K562 (cell line): Measurements from ENCODE around the gene ZNF575. TPM values are rescaled to one million over a fixed set of nuclear protein-coding genes. Genes with fewer than 3 reads are reported as not detected.

ENCODE experiments used
- HMGN3 ChIP-seq: IDR thresholded peaks from 2 replicates; pipeline ENCODE4 v1.6.1; 2011; ENCODE audit warnings: borderline replicate concordance, low read depth, mild to moderate bottlenecking, mixed read lengths, low read length; ENCODE audit not compliant: insufficient read length; ENCODE audit errors: extremely low read depth
- TARDBP ChIP-seq: fragments of 450-650 bp; IDR thresholded peaks from 2 replicates; pipeline ENCODE4 v1.6.1; 2016
- polyA plus RNA-seq, 8 experiments: library from polyadenylated mRNA; depleted of rRNA in 4 of 8; stranded (reverse) in 5 of 8; unstranded in 3 of 8; fragments of >200 nt; fragmentation: Nextera tagmentation in 2 of 8; fragmentation: Illumina TruSeq in 1 of 8; extraction: Ambion mirVana in 2 of 8; extraction: Trizol in 1 of 8; gene quantifications; 2 replicates each; pipeline versions ENCODE4 v1.2.1 to v1.2.3, GENCODE V29; 2011 to 2014; ENCODE audit warnings: inconsistent platforms in 1 of 8, missing spikeins in 1 of 8
- total RNA-seq, 7 experiments: library from RNA; depleted of rRNA in 6 of 7; stranded (reverse); fragments of >200 nt in 6 of 7; fragmentation: Illumina TruSeq in 2 of 7; extraction: Trizol in 2 of 7; gene quantifications; 2 replicates each; pipeline versions ENCODE4 v1.2.1 to v1.2.3, GENCODE V29; 2011 to 2021; ENCODE audit warnings: low replicate concordance in 1 of 7
- TF ChIP-seq, protein P1 (sequence below): sonication (generic); formaldehyde crosslinking; IDR thresholded peaks from 2 replicates; pipeline ENCODE4 v1.8.0; 2023; ENCODE audit warnings: missing genetic modification reagents, mild to moderate bottlenecking, borderline replicate concordance
- TF ChIP-seq, protein P2 (sequence below): IDR thresholded peaks from 2 replicates; pipeline ENCODE4 v1.6.1; 2012; ENCODE audit warnings: low read depth, low read length, improper control_type of control experiment, borderline replicate concordance
- TF ChIP-seq, protein P3 (sequence below): fragments of 450-650 bp; IDR thresholded peaks from one replicate; pipeline ENCODE4 v1.6.1; 2018; ENCODE audit warnings: mild to moderate bottlenecking, moderate library complexity; ENCODE audit not compliant: partially characterized antibody
- TF ChIP-seq, protein P4 (sequence below): fragments of 450-650 bp; IDR thresholded peaks from 2 replicates; pipeline ENCODE4 v1.6.1; 2017; ENCODE audit warnings: antibody characterized with exemption, mild to moderate bottlenecking
- TF ChIP-seq, protein P5 (sequence below): fragments of 250-450 bp; sonication (Bioruptor Pico); IDR thresholded peaks from 2 replicates; pipeline ENCODE4 v1.9.0; 2021; ENCODE audit warnings: mild to moderate bottlenecking, inconsistent platforms
- TF ChIP-seq, protein P6 (sequence below): fragments of 200-800 bp; sonication (Bioruptor generic); IDR thresholded peaks from 2 replicates; pipeline ENCODE4 v1.6.1; 2017; ENCODE audit warnings: missing genetic modification characterization, missing compliant biosample characterization

The ZNF575 gene
- total and polyA plus RNA-seq, 9 of the 15 experiments (the other 6 are each of a cell fraction or from before 2014, with no cell fraction given), result 0.20 to 0.98 (median 0.32) TPM; not detected in 6

DNA sequence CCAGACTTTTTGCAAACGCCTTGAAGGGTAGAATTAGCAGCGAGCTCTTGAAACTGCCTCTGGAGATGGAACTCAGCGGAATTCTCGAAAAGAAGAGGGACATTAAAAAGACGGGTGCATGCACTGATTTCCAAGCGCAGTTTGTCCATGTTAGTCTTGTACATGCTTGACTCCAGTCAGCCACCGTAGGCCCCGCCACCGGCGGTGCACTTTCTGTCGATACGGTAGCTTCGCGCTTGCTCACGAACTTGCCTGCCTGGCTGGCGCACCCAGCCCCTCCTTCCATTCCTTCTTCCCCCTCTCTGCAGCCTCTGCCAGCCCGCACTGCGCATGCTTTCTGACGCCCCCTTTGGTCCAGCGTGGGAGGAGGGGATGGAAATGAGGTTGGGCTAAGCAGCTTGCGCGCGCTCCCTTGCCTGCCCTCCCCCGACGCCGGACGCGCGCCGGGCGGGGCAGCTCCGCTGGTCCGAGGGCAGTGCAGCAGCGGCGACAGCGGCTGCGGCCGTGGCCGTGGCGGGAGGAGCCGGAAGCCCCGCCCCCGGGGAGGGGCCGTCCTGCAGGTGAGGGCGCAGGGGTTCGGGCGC, at the start of gene ZNF575 (continued):
- TF ChIP-seq, protein P1, sequence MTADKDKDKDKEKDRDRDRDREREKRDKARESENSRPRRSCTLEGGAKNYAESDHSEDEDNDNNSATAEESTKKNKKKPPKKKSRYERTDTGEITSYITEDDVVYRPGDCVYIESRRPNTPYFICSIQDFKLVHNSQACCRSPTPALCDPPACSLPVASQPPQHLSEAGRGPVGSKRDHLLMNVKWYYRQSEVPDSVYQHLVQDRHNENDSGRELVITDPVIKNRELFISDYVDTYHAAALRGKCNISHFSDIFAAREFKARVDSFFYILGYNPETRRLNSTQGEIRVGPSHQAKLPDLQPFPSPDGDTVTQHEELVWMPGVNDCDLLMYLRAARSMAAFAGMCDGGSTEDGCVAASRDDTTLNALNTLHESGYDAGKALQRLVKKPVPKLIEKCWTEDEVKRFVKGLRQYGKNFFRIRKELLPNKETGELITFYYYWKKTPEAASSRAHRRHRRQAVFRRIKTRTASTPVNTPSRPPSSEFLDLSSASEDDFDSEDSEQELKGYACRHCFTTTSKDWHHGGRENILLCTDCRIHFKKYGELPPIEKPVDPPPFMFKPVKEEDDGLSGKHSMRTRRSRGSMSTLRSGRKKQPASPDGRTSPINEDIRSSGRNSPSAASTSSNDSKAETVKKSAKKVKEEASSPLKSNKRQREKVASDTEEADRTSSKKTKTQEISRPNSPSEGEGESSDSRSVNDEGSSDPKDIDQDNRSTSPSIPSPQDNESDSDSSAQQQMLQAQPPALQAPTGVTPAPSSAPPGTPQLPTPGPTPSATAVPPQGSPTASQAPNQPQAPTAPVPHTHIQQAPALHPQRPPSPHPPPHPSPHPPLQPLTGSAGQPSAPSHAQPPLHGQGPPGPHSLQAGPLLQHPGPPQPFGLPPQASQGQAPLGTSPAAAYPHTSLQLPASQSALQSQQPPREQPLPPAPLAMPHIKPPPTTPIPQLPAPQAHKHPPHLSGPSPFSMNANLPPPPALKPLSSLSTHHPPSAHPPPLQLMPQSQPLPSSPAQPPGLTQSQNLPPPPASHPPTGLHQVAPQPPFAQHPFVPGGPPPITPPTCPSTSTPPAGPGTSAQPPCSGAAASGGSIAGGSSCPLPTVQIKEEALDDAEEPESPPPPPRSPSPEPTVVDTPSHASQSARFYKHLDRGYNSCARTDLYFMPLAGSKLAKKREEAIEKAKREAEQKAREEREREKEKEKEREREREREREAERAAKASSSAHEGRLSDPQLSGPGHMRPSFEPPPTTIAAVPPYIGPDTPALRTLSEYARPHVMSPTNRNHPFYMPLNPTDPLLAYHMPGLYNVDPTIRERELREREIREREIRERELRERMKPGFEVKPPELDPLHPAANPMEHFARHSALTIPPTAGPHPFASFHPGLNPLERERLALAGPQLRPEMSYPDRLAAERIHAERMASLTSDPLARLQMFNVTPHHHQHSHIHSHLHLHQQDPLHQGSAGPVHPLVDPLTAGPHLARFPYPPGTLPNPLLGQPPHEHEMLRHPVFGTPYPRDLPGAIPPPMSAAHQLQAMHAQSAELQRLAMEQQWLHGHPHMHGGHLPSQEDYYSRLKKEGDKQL (CRISPR knock-in tag), result no peak
- TF ChIP-seq, protein P2, sequence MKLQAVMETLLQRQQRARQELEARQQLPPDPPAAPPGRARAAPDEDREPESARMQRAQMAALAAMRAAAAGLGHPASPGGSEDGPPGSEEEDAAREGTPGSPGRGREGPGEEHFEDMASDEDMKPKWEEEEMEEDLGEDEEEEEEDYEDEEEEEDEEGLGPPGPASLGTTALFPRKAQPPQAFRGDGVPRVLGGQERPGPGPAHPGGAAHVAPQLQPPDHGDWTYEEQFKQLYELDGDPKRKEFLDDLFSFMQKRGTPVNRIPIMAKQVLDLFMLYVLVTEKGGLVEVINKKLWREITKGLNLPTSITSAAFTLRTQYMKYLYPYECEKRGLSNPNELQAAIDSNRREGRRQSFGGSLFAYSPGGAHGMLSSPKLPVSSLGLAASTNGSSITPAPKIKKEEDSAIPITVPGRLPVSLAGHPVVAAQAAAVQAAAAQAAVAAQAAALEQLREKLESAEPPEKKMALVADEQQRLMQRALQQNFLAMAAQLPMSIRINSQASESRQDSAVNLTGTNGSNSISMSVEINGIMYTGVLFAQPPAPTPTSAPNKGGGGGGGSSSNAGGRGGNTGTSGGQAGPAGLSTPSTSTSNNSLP, result no peak
- TF ChIP-seq, protein P3, sequence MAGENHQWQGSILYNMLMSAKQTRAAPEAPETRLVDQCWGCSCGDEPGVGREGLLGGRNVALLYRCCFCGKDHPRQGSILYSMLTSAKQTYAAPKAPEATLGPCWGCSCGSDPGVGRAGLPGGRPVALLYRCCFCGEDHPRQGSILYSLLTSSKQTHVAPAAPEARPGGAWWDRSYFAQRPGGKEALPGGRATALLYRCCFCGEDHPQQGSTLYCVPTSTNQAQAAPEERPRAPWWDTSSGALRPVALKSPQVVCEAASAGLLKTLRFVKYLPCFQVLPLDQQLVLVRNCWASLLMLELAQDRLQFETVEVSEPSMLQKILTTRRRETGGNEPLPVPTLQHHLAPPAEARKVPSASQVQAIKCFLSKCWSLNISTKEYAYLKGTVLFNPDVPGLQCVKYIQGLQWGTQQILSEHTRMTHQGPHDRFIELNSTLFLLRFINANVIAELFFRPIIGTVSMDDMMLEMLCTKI, result no peak
- TF ChIP-seq, protein P4, sequence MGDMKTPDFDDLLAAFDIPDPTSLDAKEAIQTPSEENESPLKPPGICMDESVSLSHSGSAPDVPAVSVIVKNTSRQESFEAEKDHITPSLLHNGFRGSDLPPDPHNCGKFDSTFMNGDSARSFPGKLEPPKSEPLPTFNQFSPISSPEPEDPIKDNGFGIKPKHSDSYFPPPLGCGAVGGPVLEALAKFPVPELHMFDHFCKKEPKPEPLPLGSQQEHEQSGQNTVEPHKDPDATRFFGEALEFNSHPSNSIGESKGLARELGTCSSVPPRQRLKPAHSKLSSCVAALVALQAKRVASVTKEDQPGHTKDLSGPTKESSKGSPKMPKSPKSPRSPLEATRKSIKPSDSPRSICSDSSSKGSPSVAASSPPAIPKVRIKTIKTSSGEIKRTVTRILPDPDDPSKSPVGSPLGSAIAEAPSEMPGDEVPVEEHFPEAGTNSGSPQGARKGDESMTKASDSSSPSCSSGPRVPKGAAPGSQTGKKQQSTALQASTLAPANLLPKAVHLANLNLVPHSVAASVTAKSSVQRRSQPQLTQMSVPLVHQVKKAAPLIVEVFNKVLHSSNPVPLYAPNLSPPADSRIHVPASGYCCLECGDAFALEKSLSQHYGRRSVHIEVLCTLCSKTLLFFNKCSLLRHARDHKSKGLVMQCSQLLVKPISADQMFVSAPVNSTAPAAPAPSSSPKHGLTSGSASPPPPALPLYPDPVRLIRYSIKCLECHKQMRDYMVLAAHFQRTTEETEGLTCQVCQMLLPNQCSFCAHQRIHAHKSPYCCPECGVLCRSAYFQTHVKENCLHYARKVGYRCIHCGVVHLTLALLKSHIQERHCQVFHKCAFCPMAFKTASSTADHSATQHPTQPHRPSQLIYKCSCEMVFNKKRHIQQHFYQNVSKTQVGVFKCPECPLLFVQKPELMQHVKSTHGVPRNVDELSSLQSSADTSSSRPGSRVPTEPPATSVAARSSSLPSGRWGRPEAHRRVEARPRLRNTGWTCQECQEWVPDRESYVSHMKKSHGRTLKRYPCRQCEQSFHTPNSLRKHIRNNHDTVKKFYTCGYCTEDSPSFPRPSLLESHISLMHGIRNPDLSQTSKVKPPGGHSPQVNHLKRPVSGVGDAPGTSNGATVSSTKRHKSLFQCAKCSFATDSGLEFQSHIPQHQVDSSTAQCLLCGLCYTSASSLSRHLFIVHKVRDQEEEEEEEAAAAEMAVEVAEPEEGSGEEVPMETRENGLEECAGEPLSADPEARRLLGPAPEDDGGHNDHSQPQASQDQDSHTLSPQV, result no peak
- TF ChIP-seq, protein P5, sequence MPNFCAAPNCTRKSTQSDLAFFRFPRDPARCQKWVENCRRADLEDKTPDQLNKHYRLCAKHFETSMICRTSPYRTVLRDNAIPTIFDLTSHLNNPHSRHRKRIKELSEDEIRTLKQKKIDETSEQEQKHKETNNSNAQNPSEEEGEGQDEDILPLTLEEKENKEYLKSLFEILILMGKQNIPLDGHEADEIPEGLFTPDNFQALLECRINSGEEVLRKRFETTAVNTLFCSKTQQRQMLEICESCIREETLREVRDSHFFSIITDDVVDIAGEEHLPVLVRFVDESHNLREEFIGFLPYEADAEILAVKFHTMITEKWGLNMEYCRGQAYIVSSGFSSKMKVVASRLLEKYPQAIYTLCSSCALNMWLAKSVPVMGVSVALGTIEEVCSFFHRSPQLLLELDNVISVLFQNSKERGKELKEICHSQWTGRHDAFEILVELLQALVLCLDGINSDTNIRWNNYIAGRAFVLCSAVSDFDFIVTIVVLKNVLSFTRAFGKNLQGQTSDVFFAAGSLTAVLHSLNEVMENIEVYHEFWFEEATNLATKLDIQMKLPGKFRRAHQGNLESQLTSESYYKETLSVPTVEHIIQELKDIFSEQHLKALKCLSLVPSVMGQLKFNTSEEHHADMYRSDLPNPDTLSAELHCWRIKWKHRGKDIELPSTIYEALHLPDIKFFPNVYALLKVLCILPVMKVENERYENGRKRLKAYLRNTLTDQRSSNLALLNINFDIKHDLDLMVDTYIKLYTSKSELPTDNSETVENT (CRISPR knock-in tag), result 0 out of 2 replicates have a peak, but pooled peaks have one; percentile 32
- TF ChIP-seq TARDBP (peak; percentile 81; the same call in 1 of the 2 replicates), HMGN3 (peak; percentile 74)
- TF ChIP-seq, protein P6, sequence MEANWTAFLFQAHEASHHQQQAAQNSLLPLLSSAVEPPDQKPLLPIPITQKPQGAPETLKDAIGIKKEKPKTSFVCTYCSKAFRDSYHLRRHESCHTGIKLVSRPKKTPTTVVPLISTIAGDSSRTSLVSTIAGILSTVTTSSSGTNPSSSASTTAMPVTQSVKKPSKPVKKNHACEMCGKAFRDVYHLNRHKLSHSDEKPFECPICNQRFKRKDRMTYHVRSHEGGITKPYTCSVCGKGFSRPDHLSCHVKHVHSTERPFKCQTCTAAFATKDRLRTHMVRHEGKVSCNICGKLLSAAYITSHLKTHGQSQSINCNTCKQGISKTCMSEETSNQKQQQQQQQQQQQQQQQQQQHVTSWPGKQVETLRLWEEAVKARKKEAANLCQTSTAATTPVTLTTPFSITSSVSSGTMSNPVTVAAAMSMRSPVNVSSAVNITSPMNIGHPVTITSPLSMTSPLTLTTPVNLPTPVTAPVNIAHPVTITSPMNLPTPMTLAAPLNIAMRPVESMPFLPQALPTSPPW (CRISPR knock-in tag), result peak; percentile 85
